ENCODE measurements around the gene C17orf113.

C17orf113 gene

GRCh38 chr17:41996855-41997164, 53.6 kb downstream of the C17orf113 start:
- no peak overlapping the region for H3K4me3 ChIP-seq (ENCODE audit: low read depth, low read length)
- no peak for TF ChIP-seq CTCF (IDR thresholded peaks at IDR 0.05; ENCODE audit: insufficient read depth, low read length, missing control alignments)
- no peak for DNase-seq (ENCODE audit: low read depth, low spot score)
- ChIA-PET POLR2A (no interaction called here), CTCF (interaction anchor here (0.9 to 1.2 kb wide), 2 partner anchors 15 to 28 kb away, joined by 3 to 4 read pairs; no protein-coding TSS in a partner anchor)

GRCh38 chr17:41992576-41992975, 57.8 kb downstream of the C17orf113 start:
- ChIA-PET POLR2A (no interaction called here), CTCF (interaction anchor here (0.8 to 0.9 kb wide), 2 partner anchors 12 to 29 kb away, joined by 3 read pairs; no protein-coding TSS in a partner anchor)
- TF ChIP-seq CTCF (IDR thresholded peaks at IDR 0.05; ENCODE audit: insufficient read depth, low read length, missing control alignments), result no peak
- no peak for DNase-seq (ENCODE audit: low read depth, low spot score)
- no peak overlapping the region for H3K4me3 ChIP-seq (ENCODE audit: low read depth, low read length)

GRCh38 chr17:41989702-41990419, 60.5 kb downstream of the C17orf113 start:
- POLR2A ChIA-PET, result no interaction called here
- CTCF ChIA-PET, result interaction anchor here (0.5 to 2.2 kb wide), 6 partner anchors 10 to 1233 kb away, joined by 3 to 6 read pairs (median 4); no protein-coding TSS in a partner anchor
- no peak overlapping the region for H3K4me3 ChIP-seq (ENCODE audit: low read depth, low read length)
- TF ChIP-seq CTCF (IDR thresholded peaks at IDR 0.05; ENCODE audit: insufficient read depth, low read length, missing control alignments), result no peak
- DNase-seq (ENCODE audit: low read depth, low spot score), result no peak

- POLR2A ChIA-PET, result no interaction called here
Observed at GRCh38 chr17:41988418-41988817, 62.0 kb downstream of the C17orf113 start.

More at GRCh38 chr17:41988418-41988817, 62.0 kb downstream of the C17orf113 start:
- H3K4me3 ChIP-seq (ENCODE audit: low read depth, low read length), result no peak overlapping the region
- DNase-seq (ENCODE audit: low read depth, low spot score), result no peak
- no peak for TF ChIP-seq CTCF (IDR thresholded peaks at IDR 0.05; ENCODE audit: insufficient read depth, low read length, missing control alignments)
- CTCF ChIA-PET, result interaction anchor here (0.9 to 2.2 kb wide), 6 partner anchors 8 to 32 kb away, joined by 3 to 6 read pairs (median 4); partner anchors contain the start of gene NKIRAS2

All from AG04449 (cell line).